Peyer's patch (tissue), 4 donors: Measurements from ENCODE around the gene MFRP.

Source experiments
- CTCF ChIP-seq, 6 experiments: fragments of 450-650 bp in 4 of 6; fragments of 200-600 bp in 2 of 6; sonication (generic) in 1 of 6; IDR thresholded peaks; one replicate each; pipeline ENCODE4 v1.5.1; 2017 to 2019; ENCODE audit warnings: antibody characterized with exemption in 6 of 6, mild to moderate bottlenecking in 3 of 6, moderate library complexity in 1 of 6
- POLR2A ChIP-seq, 2 donors: fragments of 450-650 bp; IDR thresholded peaks; one replicate each; pipeline ENCODE4 v1.5.1; 2017; ENCODE audit warnings: antibody characterized with exemption in 2 of 2, mild to moderate bottlenecking in 2 of 2, moderate library complexity in 2 of 2

DNA sequence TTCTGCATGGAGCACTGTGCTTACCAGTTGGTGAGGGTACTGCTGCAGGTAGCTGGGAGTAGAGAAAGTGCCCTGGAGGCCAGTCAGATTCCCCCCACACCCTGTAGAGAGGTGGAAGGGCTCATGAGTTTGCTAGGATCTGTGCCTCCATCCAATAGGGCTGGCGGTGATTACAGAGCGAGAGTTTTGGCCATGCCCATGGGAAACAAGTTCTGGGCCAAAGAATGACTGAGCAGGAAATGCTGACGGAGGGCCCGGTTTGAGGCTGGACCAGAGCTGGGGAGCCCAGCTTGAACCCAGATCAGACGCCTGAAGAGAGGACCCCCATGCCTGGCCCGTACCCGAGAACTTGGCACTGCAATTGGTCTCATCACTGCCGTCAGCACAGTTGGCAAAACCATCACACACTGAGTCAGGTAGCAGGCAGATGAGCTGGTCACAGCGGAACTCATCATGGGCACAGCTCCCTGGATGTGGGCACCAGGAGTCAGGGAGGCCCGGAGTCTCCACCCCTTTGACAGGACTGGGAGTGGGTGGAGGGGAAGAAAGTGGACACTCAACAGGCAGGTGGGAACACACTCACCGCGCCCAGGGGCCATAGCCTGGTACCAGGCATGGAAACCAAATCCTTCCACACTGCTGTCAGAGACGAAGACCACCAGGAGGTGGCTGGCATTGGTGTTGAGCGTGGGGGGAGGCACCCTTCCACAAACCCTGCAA is 2.1 kb downstream of the MFRP start:
- TF ChIP-seq CTCF (IDR thresholded peaks at IDR 0.05) (no peak), POLR2A (IDR thresholded peaks at IDR 0.05) (no peak)
